Liver (tissue), 9 donors: Measurements from ENCODE around the gene TRAPPC3L. TPM values are rescaled to one million over a fixed set of nuclear protein-coding genes. Genes with fewer than 3 reads are reported as not detected.

Experiments used
- DNase-seq: peaks from one replicate; pipeline ENCODE4 v3.0.0-alpha.2; 2017; ENCODE audit warnings: low spot score
- H3K27ac ChIP-seq, 2 donors: one replicate each; pipeline ENCODE4 v1.7.0; 2013; ENCODE audit warnings: inconsistent platforms in 2 of 2, low read length in 2 of 2, control low read depth in 1 of 2, low read depth in 1 of 2, mild to moderate bottlenecking in 1 of 2
- H3K27me3 ChIP-seq, 4 donors: one replicate each; pipeline versions ENCODE4 v1.6.1 to v1.7.0; 2013; ENCODE audit warnings: low read length in 3 of 4, inconsistent platforms in 1 of 4, mild to moderate bottlenecking in 1 of 4, moderate library complexity in 1 of 4; ENCODE audit not compliant: control insufficient read depth in 4 of 4, insufficient read depth in 4 of 4
- H3K36me3 ChIP-seq, 4 donors: one replicate each; pipeline versions ENCODE4 v1.6.1 to v1.7.0; 2013; ENCODE audit warnings: low read length in 3 of 4, mild to moderate bottlenecking in 3 of 4, low read depth in 1 of 4, moderate library complexity in 1 of 4; ENCODE audit not compliant: control insufficient read depth in 4 of 4, insufficient read depth in 3 of 4
- H3K4me1 ChIP-seq, 4 donors: one replicate each; pipeline versions ENCODE4 v1.6.1 to v1.7.0; 2013; ENCODE audit warnings: low read length in 3 of 4, mild to moderate bottlenecking in 3 of 4, moderate library complexity in 1 of 4; ENCODE audit not compliant: control insufficient read depth in 4 of 4, insufficient read depth in 4 of 4
- H3K4me3 ChIP-seq, 3 donors: one replicate each; pipeline versions ENCODE4 v1.6.1 to v1.7.0; 2013; ENCODE audit warnings: low read length in 3 of 3, control low read depth in 1 of 3, low read depth in 1 of 3, mild to moderate bottlenecking in 1 of 3
- H3K9ac ChIP-seq, 2 donors: one replicate each; pipeline ENCODE4 v1.7.0; 2013; ENCODE audit warnings: low read length in 2 of 2, mild to moderate bottlenecking in 2 of 2, moderate library complexity in 2 of 2, control low read depth in 1 of 2, low read depth in 1 of 2
- H3K9me3 ChIP-seq, 4 donors: one replicate each; pipeline versions ENCODE4 v1.6.1 to v1.7.0; 2013; ENCODE audit warnings: low read length in 3 of 4; ENCODE audit not compliant: control insufficient read depth in 4 of 4
- EGR1 ChIP-seq, 2 donors: IDR thresholded peaks; 2 replicates each; pipeline ENCODE4 v1.6.1; 2016 to 2018; ENCODE audit warnings: antibody characterized with exemption in 2 of 2, low read depth in 2 of 2
- HNF4A ChIP-seq, 2 donors: conservative IDR thresholded peaks; 2 replicates each; pipeline ENCODE4 v1.6.1; 2016; ENCODE audit warnings: antibody characterized with exemption in 2 of 2, mild to moderate bottlenecking in 2 of 2
- NR2F2 ChIP-seq: IDR thresholded peaks from 2 replicates; pipeline ENCODE4 v1.6.1; 2016; ENCODE audit warnings: antibody characterized with exemption
- RAD21 ChIP-seq, 2 donors: IDR thresholded peaks; 2 replicates each; pipeline ENCODE4 v1.6.1; 2016; ENCODE audit warnings: antibody characterized with exemption in 2 of 2, mild to moderate bottlenecking in 2 of 2
- SP1 ChIP-seq: IDR thresholded peaks from 2 replicates; pipeline ENCODE4 v1.6.1; 2018; ENCODE audit warnings: antibody characterized with exemption, mild to moderate bottlenecking
- YY1 ChIP-seq: IDR thresholded peaks from 2 replicates; pipeline ENCODE4 v1.6.1; 2016; ENCODE audit warnings: antibody characterized with exemption, mild to moderate bottlenecking
- WGBS: extraction: QIAGEN DNeasy Blood & Tissue Kit; methylation state at CpG from one replicate; pipeline ENCODE4 v1.1.7; 2013; 5-methylcytosine and 5-hydroxymethylcytosine counted together
- polyA plus RNA-seq, 2 donors: library from polyadenylated mRNA; stranded (reverse) in 1 of 2; unstranded in 1 of 2; fragments of 200-250 nt in 1 of 2; fragments of >200 nt in 1 of 2; fragmentation: Nextera tagmentation in 1 of 2; extraction: Ambion mirVana in 1 of 2; gene quantifications; one replicate each; pipeline versions ENCODE4 v1.2.1 to v1.2.3, GENCODE V29; 2013 to 2015
- total RNA-seq, 2 donors: library from RNA; depleted of rRNA; stranded (reverse); fragments of >200 nt; gene quantifications; one replicate each; pipeline ENCODE4 v1.2.3, GENCODE V29; 2014
- TF ChIP-seq, protein P1 (sequence below): fragments of 150-350 bp; IDR thresholded peaks from 2 replicates; pipeline ENCODE4 v1.5.1; 2017; ENCODE audit warnings: improper control_type of control experiment, low read depth, low read length; ENCODE audit not compliant: missing input control
- TF ChIP-seq, protein P2 (sequence below): IDR thresholded peaks from 2 replicates; pipeline ENCODE4 v1.6.1; 2016; ENCODE audit warnings: antibody characterized with exemption, mild to moderate bottlenecking
- TF ChIP-seq, protein P3 (sequence below): IDR thresholded peaks from 2 replicates; pipeline ENCODE4 v1.6.1; 2016; ENCODE audit warnings: antibody characterized with exemption
- donor health status: healthy.
- donor health status: healthy.
- donor health status: healthy.
- donor health status: healthy.
- donor health status: healthy.

TRAPPC3L gene
- total and polyA plus RNA-seq, 4 donors = 0.08 to 0.21 (median 0.16) TPM

DNA sequence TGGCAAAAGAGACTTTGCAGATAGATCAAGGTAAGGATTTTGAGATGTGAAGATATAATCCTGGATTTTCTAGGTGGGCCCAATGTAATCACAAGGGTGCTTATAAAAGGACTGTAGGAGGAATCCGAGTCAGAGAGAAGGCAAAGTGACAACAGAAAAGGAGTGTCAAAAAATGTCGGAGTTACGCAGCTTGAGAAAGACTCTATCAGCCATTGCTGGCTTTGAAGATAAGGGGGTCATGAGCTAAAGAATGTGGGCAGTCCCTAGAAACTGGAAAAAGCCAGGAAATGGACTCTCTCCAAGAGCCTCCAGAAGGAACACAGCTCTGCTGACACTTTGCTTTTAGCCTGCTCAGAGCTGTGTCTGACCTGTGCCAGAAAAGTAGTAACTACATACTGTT, 17.1 kb upstream of the TRAPPC3L start:
- Histone ChIP-seq H3K27ac (peak overlapping the region in 1 of 2 donors; percentile 13), H3K36me3 (no peaks in the 10 kb centered on the region), H3K4me1 (peaks cover 0 to 8% (median 2%) of the 10 kb centered on the region in 4 donors), H3K4me3 (no peak overlapping the region), H3K27me3 (peaks cover 0 to 3% (median 0%) of the 10 kb centered on the region in 4 donors), H3K9ac (no peak overlapping the region), H3K9me3 (no peaks in the 10 kb centered on the region)
- DNase-seq = no peak
- TF ChIP-seq RAD21 (IDR thresholded peaks at IDR 0.05) = no peak
- peak; percentile 53 for TF ChIP-seq NR2F2
- TF ChIP-seq YY1 = peak; percentile 11
- WGBS = 71% methylated on average over 3 of the region's 3 CpGs

DNA sequence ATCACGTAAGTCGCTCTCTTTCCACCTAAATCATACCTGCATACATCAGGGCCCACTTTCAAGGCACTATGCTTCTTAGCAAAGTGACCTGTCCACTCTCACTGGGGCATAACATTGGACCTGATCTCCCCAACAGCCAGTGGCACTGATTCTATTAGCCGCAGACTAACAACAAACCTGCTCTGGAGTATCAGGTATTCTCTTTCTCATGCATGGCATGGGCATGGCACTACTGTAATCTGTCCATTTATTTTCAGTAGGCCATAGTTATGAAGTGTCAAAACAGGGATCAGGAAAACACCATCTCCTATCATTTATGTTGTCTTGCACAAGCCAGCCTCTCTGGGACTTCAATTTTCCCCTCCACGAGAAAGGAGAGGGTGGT, 16.5 kb upstream of the TRAPPC3L start:
- H3K27me3 ChIP-seq = peaks cover 0 to 3% (median 0%) of the 10 kb centered on the region in 4 donors
- H3K36me3 ChIP-seq = no peaks in the 10 kb centered on the region
- no peak overlapping the region for H3K9ac ChIP-seq
- H3K4me3 ChIP-seq = no peak overlapping the region
- H3K27ac ChIP-seq = no peak overlapping the region
- H3K9me3 ChIP-seq = no peaks in the 10 kb centered on the region
- no peak for DNase-seq
- peaks cover 0 to 8% (median 2%) of the 10 kb centered on the region in 4 donors for H3K4me1 ChIP-seq
- WGBS = 90% methylated on average over 4 of the region's 4 CpGs
- TF ChIP-seq, protein P1, sequence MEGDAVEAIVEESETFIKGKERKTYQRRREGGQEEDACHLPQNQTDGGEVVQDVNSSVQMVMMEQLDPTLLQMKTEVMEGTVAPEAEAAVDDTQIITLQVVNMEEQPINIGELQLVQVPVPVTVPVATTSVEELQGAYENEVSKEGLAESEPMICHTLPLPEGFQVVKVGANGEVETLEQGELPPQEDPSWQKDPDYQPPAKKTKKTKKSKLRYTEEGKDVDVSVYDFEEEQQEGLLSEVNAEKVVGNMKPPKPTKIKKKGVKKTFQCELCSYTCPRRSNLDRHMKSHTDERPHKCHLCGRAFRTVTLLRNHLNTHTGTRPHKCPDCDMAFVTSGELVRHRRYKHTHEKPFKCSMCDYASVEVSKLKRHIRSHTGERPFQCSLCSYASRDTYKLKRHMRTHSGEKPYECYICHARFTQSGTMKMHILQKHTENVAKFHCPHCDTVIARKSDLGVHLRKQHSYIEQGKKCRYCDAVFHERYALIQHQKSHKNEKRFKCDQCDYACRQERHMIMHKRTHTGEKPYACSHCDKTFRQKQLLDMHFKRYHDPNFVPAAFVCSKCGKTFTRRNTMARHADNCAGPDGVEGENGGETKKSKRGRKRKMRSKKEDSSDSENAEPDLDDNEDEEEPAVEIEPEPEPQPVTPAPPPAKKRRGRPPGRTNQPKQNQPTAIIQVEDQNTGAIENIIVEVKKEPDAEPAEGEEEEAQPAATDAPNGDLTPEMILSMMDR = no peak
- TF ChIP-seq EGR1 (IDR thresholded peaks at IDR 0.05; ENCODE audit: low read depth in 2 of 2) (no peak), NR2F2 (no peak)

DNA sequence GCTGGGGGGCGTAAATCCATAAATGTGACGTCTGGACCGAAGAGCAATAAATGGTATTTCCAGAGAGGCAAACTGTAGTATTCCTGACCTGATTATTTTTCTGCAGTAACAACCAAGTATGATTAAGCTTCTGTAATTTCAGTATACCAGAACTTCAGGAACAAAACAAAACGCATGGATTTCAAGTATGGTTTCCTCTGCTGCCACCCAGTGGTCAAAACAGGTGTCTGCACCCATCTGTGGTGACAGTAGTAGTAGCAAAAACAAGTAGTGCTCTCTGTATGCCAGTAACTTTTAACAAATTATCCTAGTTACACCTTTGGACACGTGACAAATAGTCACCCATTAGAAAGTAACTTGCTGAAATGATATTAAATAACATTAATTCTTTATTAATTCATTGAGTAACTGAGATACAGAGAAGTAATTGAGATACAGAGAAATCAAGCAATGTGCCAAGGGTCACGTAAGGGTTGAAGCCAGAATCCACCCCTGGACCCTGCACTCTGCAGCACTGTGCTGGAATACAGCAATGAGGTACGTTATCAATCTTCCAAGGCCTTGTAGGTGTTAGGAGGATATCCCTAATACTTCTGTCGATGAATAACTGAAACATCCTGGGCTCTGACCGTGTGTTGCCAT, 16.0 kb upstream of the TRAPPC3L start:
- DNase-seq = peak; percentile 75
- H3K9ac ChIP-seq = peak overlapping the region; percentile 36 to 64
- peak overlapping the region in 2 of 3 donors; percentile 25 to 42 for H3K4me3 ChIP-seq
- WGBS = 42% methylated on average over 9 of the region's 9 CpGs
- TF ChIP-seq RAD21 (IDR thresholded peaks at IDR 0.05) = peak; percentile 89 to 96
- TF ChIP-seq, protein P2, sequence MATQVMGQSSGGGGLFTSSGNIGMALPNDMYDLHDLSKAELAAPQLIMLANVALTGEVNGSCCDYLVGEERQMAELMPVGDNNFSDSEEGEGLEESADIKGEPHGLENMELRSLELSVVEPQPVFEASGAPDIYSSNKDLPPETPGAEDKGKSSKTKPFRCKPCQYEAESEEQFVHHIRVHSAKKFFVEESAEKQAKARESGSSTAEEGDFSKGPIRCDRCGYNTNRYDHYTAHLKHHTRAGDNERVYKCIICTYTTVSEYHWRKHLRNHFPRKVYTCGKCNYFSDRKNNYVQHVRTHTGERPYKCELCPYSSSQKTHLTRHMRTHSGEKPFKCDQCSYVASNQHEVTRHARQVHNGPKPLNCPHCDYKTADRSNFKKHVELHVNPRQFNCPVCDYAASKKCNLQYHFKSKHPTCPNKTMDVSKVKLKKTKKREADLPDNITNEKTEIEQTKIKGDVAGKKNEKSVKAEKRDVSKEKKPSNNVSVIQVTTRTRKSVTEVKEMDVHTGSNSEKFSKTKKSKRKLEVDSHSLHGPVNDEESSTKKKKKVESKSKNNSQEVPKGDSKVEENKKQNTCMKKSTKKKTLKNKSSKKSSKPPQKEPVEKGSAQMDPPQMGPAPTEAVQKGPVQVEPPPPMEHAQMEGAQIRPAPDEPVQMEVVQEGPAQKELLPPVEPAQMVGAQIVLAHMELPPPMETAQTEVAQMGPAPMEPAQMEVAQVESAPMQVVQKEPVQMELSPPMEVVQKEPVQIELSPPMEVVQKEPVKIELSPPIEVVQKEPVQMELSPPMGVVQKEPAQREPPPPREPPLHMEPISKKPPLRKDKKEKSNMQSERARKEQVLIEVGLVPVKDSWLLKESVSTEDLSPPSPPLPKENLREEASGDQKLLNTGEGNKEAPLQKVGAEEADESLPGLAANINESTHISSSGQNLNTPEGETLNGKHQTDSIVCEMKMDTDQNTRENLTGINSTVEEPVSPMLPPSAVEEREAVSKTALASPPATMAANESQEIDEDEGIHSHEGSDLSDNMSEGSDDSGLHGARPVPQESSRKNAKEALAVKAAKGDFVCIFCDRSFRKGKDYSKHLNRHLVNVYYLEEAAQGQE = no peak
- TF ChIP-seq, protein P1 = peak; percentile 94
- TF ChIP-seq, protein P3, sequence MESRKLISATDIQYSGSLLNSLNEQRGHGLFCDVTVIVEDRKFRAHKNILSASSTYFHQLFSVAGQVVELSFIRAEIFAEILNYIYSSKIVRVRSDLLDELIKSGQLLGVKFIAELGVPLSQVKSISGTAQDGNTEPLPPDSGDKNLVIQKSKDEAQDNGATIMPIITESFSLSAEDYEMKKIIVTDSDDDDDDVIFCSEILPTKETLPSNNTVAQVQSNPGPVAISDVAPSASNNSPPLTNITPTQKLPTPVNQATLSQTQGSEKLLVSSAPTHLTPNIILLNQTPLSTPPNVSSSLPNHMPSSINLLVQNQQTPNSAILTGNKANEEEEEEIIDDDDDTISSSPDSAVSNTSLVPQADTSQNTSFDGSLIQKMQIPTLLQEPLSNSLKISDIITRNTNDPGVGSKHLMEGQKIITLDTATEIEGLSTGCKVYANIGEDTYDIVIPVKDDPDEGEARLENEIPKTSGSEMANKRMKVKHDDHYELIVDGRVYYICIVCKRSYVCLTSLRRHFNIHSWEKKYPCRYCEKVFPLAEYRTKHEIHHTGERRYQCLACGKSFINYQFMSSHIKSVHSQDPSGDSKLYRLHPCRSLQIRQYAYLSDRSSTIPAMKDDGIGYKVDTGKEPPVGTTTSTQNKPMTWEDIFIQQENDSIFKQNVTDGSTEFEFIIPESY = no peak
- no peak for TF ChIP-seq SP1
- no peak for TF ChIP-seq HNF4A (conservative IDR thresholded peaks at IDR 0.05)
- no peaks in the 10 kb centered on the region for H3K36me3 ChIP-seq
- H3K27ac ChIP-seq = no peak overlapping the region
- no peaks in the 10 kb centered on the region for H3K9me3 ChIP-seq
- H3K4me1 ChIP-seq = peaks cover 0 to 8% (median 2%) of the 10 kb centered on the region in 4 donors
- H3K27me3 ChIP-seq = peaks cover 0 to 1% (median 0%) of the 10 kb centered on the region in 4 donors
